Effector memory CD4-positive, alpha-beta T cell (primary cell): ENCODE measurements around the gene HMGXB4.

ENCODE experiments used
- DNase-seq, 3 donors: peaks; one replicate each; pipeline ENCODE4 v3.0.0-alpha.2; 2020
- H3K27ac ChIP-seq: 2 replicates; pipeline ENCODE4 v1.7.0; 2013; ENCODE audit warnings: mild to moderate bottlenecking, low read length, moderate library complexity; ENCODE audit not compliant: insufficient read depth, poor library complexity, severe bottlenecking
- H3K27me3 ChIP-seq: replicated peaks from 2 replicates; pipeline ENCODE4 v1.7.0; 2013; ENCODE audit warnings: mild to moderate bottlenecking, low read length; ENCODE audit not compliant: insufficient read depth, control insufficient read depth, poor library complexity, severe bottlenecking
- H3K36me3 ChIP-seq: 2 replicates; pipeline ENCODE4 v1.7.0; 2013; ENCODE audit warnings: mild to moderate bottlenecking, low read length, moderate library complexity; ENCODE audit not compliant: control insufficient read depth, insufficient read depth
- H3K4me1 ChIP-seq: 2 replicates; pipeline ENCODE4 v1.7.0; 2013; ENCODE audit warnings: low read length, mild to moderate bottlenecking; ENCODE audit not compliant: control insufficient read depth, insufficient read depth, poor library complexity, severe bottlenecking
- H3K4me3 ChIP-seq: 2 replicates; pipeline ENCODE4 v1.7.0; 2013; ENCODE audit warnings: low read length, low read depth, mild to moderate bottlenecking; ENCODE audit not compliant: insufficient read depth, poor library complexity, severe bottlenecking
- H3K9me3 ChIP-seq: 2 replicates; pipeline ENCODE4 v1.7.0; 2013; ENCODE audit warnings: mild to moderate bottlenecking, low read length, moderate library complexity; ENCODE audit not compliant: control insufficient read depth

HMGXB4 gene

DNA sequence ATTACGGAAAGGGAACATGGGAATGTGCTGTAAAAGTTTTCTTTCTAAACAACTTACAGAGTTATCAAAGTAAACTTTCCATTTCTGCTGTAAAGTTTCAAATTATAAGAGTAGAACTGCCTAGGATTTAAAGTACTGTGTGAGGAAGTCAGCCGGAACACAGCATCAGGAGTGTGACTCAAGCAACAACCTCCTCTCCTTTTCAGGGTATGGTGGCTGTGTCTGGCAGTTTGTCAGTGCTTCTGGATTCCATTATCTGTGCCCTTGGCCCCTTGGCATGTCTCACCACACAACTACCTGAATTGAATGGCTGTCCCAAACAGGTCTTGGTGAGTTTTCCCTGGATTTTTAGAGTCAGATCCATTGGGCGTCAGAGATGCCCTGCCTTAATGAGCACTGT, 35.5 kb downstream of the HMGXB4 start:
- H3K4me3 ChIP-seq, result no peak overlapping the region
- no peak overlapping the region for H3K27ac ChIP-seq
- no peaks in the 10 kb centered on the region for H3K27me3 ChIP-seq
- peaks cover 26% of the 10 kb centered on the region for H3K36me3 ChIP-seq
- DNase-seq, result no peak
- no peaks in the 10 kb centered on the region for H3K4me1 ChIP-seq
- H3K9me3 ChIP-seq, result no peaks in the 10 kb centered on the region

DNA sequence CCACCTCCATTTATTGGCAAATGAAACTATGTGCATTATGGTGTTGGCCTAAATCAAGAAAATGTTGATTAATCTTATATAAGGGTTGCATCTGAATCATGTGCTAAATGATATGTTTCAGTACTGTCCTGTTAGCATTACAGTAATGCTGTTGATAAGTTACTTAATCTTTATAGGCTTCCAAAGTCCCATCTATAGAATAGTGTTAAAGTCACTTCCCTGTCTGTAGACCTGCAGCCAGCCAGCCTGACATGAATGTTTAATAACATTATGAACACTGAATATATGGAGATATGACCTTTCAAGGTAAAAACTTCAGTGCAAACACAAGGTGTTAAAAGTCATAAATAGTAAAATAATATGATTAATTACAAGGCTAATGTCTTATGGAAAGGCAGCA, 38.8 kb downstream of the HMGXB4 start:
- Histone ChIP-seq H3K4me3 (no peak overlapping the region), H3K27me3 (no peaks in the 10 kb centered on the region), H3K36me3 (peaks cover 8% of the 10 kb centered on the region), H3K9me3 (no peaks in the 10 kb centered on the region), H3K27ac (no peak overlapping the region), H3K4me1 (peaks cover 8% of the 10 kb centered on the region)
- DNase-seq, result no peak

DNA sequence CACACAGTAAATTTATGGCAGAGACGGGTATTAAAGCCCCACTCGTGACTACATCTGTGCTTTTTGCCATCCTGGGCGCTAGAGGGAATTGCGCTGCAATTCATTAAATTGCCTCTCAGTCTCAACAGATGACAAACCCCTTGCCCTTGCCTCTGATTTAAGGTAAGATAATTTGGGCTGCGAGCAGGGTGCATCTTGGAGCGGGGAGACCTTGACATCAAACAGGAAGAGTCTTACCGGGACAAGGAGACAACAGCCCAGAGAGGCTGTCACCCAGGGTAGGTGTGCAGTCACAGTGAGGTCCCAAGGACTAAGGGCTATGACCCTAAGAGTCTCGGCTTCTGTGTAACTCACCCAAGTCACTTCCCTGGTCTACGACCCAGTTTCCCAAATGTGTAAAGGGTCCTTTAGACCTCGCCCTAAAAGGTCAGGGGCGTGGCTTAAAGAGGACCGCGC, 42.0 kb downstream of the HMGXB4 start:
- no peak for DNase-seq

DNA sequence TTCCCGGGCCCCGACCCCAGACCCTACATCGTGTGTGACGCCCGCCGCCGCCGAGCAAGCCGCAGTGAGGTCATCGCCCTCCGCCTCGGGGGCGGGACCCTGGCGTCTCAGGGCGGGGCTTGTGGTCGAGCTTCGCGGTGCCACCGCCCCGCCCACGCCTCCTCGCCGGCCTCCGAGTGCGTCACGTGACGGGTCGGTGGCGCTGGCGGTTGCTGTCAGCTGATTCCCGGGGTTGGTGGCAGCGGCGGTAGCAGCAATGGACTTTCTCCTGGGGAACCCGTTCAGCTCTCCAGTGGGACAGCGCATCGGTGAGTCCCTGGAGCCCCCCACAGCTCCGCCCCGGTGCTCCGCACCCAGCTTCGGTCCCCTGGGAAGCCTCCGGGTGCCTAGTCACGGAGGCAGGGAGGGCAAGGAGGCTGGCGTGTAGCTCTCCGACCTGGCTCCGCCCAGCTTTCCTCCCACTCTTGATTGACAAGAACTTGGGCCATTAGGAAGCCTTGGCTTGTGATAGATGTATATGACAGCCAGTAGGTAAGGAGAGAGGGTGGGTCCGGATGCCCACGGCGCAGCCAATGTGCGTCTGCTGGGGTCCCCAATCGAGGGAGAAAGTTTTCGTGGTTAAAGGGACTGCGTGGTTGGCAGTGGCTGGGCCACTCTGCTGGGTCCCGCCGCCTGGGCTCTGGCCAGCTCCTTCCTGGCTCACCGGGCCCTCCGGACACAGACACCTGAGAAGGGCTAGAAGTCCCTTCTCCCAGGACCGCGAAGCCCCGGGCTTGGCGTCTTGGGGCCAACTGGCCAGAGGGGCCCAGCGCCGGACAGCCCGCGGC, 42.6 kb downstream of the HMGXB4 start, which contains the start of gene TOM1:
Gene TOM1, plus strand, starts transcription at position 222 of the 827 bp plus-strand sequence. Its CDS starts 35 bp downstream, at position 257.
- H3K36me3 ChIP-seq, result no peaks in the 10 kb centered on the region
- H3K27me3 ChIP-seq, result no peaks in the 10 kb centered on the region
- peak within 1 kb of the TSS; percentile 97 for H3K27ac ChIP-seq
- no peaks in the 10 kb centered on the region for H3K9me3 ChIP-seq
- DNase-seq, result peak; percentile 93 to 95 (median 95)
- peaks cover 16% of the 10 kb centered on the region for H3K4me1 ChIP-seq
- H3K4me3 ChIP-seq, result peak within 1 kb of the TSS; percentile 96

More for the DNA sequence above, 42.0 kb downstream of the HMGXB4 start:
- Histone ChIP-seq H3K27ac (peak overlapping the region; percentile 97), H3K4me3 (peak overlapping the region; percentile 96), H3K36me3 (no peaks in the 10 kb centered on the region), H3K27me3 (no peaks in the 10 kb centered on the region), H3K4me1 (peaks cover 16% of the 10 kb centered on the region), H3K9me3 (no peaks in the 10 kb centered on the region)

DNA sequence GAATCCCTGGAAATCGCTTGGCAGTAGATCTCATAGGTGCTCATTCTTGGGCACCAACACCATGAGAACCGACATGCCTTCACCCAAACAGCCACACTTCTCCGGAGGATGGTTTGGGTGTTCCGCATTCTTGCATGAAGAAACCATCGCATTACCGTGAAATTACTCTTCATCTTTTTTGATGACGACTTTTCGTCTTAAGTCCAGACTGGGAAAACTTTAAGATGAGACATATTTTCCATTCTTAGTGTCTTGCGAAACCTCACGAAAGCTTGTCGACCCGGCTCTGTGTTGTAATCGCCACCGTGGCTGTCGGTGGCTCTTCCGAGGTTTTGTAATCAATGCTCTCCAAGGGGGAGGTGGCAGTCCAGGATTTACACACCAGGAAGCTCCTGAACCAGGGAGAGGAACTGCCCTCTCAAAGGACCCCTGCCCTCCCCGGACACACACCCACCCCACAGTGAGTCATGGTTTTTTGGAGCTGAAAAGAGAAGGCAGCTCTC, 44.1 kb downstream of the HMGXB4 start:
- Histone ChIP-seq H3K9me3 (no peaks in the 10 kb centered on the region), H3K36me3 (no peaks in the 10 kb centered on the region), H3K27ac (no peak overlapping the region), H3K4me3 (no peak overlapping the region), H3K27me3 (no peaks in the 10 kb centered on the region), H3K4me1 (peaks cover 27% of the 10 kb centered on the region)
- DNase-seq, result no peak

DNA sequence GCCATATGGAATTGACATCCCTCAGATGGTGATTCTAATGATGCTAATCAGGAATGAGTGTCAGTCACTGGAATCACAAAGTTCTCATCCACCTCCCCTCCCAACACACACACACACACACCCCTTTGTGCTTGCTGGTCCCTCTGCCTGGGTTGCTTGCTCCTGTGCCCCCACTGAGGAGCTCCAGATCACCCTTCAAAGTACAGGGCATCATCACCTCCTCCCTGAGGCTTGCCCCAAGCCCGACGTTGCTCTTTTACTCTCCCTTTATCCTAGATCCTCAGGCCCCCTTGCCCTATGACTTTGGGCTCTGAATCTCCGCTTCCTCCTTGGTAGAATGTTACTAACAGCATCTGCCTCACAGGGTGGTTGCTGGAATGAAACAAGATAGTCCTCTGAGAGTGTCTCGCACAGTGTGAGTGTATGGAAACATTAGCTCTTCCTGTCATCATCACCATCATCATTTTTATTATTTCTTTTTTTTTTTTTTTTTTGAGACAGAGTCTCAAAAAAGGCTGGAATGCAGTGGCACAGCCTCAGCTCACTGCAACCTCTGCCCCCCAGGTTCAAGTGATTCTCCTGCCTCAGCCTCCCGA, 45.8 kb downstream of the HMGXB4 start:
- peaks cover 38% of the 10 kb centered on the region for H3K4me1 ChIP-seq
- no peak for DNase-seq
- H3K9me3 ChIP-seq, result no peaks in the 10 kb centered on the region
- no peak overlapping the region for H3K4me3 ChIP-seq
- no peaks in the 10 kb centered on the region for H3K27me3 ChIP-seq
- H3K27ac ChIP-seq, result no peak overlapping the region
- no peaks in the 10 kb centered on the region for H3K36me3 ChIP-seq

DNA sequence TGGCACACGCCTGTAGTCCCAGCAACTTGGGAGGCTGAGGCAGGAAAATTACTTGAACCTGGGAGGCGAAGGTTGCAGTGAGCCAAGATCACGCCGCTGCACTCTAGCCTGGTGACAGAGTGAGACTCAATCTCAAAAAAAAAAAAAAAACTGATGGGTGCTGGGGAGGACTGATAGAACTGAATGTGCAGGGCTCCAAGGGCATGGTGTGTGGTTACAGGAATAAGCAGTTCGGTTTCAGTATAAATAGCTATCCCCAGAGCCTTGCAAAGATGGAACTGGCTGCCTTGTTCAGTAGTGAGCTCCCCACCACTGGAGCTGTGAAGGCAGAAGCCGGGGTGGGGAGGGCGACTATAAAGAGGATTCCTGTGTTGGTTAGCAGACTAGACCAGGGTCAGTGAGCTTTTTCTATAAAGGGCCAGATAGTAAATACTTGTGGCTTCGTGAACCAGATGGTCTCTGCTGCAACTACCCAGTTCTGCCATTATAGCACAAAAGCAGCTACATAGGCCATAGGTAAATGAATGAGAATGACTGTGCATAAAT, 48.3 kb downstream of the HMGXB4 start:
- no peak for DNase-seq
- Histone ChIP-seq H3K36me3 (no peaks in the 10 kb centered on the region), H3K4me3 (no peak overlapping the region), H3K9me3 (no peaks in the 10 kb centered on the region), H3K27me3 (no peaks in the 10 kb centered on the region), H3K27ac (no peak overlapping the region), H3K4me1 (peaks cover 49% of the 10 kb centered on the region)

DNA sequence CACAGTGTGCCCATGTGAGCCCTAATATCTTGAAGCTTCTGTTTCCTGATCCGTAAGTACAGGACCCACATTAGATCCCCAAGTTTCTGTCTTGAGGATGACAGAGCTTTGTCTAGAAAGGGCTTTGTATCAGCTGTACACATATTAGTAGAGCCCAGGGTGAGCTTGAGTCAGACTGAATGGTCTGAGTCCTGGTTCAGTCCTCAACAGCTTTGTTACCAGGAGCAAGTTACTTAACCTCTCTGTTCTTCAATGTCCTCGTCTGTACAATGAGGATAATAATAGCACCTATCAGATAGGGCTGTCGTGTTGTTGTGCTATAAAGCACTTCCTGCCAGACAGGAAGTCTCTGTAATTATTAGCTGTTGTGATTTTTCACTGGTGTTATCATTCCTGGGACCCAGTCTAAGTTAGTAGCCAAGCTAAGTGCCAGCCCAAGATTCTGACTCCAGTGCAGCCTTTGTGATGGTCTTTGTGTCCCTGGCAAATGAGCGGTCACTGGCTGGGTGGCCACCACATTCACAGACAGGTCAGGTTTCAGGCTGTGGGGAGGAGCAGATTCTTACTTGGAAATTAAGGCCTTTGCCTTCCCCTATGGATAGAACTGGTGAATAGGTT, 49.2 kb downstream of the HMGXB4 start:
- peaks cover 55% of the 10 kb centered on the region for H3K4me1 ChIP-seq
- no peak overlapping the region for H3K4me3 ChIP-seq
- no peaks in the 10 kb centered on the region for H3K27me3 ChIP-seq
- H3K27ac ChIP-seq, result no peak overlapping the region
- H3K9me3 ChIP-seq, result no peaks in the 10 kb centered on the region
- no peaks in the 10 kb centered on the region for H3K36me3 ChIP-seq
- no peak for DNase-seq

DNA sequence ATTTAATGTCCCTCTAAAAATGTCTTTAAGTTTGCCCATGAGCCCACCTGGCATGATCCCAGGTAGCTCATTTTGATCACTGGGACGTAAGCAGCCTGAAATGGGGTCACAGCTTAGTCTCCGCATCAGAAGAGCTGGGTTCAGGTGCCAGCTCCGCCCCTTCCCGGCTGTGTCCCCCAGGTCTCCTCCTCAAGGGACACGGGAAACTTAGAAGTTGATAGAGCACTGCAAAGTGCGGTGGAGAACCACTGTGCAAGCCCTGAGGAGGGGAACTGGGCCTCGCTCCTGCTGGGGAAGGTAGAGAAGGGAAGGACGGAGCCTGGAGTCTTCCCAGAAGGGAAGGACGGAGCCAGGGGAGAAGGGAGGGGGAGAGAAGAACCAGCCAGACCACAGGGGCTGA, 50.1 kb downstream of the HMGXB4 start:
- Histone ChIP-seq H3K9me3 (no peaks in the 10 kb centered on the region), H3K27ac (peak overlapping the region; percentile 38), H3K36me3 (no peaks in the 10 kb centered on the region), H3K4me1 (peaks cover 55% of the 10 kb centered on the region), H3K4me3 (no peak overlapping the region), H3K27me3 (no peaks in the 10 kb centered on the region)
- no peak for DNase-seq
